CD4-positive, alpha-beta T cell treated with Interleukin-15 for 1 hour (primary cell): ENCODE data around the gene HYDIN.

ENCODE experiments used
- DNase-seq: peaks from one replicate; pipeline ENCODE4 v3.0.0-alpha.2; 2020

HYDIN gene

DNA sequence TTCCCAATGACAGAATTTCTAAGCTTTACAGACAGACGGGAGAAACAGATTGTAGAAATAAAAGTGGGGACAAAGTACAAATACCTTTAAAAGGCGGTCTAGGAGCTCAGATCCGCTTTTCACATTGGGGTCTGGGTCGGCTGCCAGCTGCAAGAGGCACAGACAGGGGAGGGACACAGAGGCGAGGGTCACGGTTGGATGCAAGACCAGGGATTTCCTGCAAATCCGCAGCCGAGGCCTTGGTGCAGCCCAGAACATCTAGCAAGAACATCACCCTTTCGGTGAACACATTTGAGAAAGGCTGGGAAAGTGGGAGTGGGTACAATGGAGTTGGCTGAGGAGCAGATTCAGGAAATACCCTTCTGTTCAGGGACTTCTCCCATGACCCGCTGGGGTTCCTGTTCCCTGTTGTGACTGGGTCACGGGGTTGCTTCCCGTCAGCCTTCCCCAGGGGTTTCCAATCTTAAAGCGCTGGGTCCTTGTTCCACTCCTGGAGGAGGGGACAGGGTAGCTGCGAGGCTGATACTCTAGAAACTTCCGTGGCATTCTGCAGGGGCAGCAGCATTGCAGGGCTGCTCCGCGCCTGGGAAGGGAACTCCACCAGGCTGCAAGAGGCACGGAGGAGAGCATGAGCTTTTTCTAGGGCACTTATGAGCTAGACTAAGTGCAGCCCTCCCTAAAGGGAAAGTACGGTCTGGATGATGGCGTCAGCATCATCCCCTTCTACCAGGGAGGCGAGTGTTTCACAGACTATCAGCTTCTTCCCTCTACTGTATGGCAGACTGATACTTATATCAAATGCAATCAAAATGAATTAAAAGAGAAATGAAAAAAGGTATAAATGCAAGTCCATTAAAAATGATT, 445.6 kb downstream of the HYDIN start:
- DNase-seq = no peak

DNA sequence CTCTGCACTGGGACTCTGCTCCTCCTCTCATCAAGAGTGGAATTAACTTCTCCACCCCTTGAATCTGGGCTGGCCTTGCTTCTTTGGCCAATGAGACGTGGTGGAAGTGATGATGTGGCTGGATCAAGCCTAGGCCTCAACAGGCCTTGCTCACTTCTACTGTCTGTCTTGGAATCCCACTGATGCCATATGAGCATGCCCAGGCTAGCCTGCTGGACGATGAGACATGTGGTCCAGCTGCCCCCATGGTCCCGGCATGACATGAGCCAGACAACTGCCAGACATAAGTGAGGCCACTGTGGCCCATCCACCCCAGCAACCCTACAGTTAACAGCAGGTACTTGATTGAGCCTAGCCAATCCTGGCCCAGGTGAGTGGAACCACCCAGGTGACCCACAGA, 448.3 kb downstream of the HYDIN start:
- DNase-seq = no peak

DNA sequence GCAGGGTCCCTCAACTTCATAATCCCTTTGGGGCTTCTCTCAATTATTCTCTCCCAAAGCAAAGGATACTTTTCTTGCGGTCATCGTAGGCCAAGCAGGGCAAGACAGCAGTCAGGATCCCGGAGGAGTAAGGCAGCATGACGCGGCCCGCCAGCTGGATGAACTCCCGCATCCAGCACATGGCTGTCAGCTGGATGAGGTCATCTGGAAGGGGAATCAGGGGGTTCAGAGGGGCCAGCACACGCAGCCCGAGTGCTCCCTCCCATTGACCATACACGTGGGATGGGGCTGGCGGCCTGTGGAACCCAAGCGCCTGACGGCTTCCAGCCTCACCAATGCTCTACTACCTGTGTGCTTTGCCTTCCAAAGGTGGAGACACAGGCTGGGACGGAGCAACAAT, 448.7 kb downstream of the HYDIN start:
- DNase-seq = no peak

- no peak for DNase-seq
Measured at GRCh38 chr16:70780546-70780945, 450.0 kb downstream of the HYDIN start.

- no peak for DNase-seq
Measured at GRCh38 chr16:70779361-70779760, 451.2 kb downstream of the HYDIN start.

DNA sequence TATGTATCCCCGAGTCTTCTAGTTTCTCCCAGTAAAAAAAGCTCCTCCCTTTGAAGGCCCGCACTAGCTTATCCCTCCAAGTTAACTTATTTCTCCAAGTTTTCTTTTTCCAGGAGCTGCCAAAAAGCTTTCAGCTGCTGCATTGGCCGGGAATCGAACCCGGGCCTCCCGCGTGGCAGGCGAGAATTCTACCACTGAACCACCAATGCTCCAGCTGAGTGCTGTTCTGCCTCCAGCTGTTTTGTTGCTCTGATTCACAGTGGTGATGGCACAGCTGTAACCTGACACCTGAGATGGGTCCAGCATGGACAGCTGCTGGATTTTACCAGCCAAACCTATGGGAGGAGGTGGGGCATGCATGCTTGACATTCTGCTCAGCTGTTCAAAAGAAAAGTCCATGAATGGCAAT, 451.6 kb downstream of the HYDIN start:
- no peak for DNase-seq

- no peak for DNase-seq
Measured at GRCh38 chr16:70777973-70778406, 452.5 kb downstream of the HYDIN start.

DNA sequence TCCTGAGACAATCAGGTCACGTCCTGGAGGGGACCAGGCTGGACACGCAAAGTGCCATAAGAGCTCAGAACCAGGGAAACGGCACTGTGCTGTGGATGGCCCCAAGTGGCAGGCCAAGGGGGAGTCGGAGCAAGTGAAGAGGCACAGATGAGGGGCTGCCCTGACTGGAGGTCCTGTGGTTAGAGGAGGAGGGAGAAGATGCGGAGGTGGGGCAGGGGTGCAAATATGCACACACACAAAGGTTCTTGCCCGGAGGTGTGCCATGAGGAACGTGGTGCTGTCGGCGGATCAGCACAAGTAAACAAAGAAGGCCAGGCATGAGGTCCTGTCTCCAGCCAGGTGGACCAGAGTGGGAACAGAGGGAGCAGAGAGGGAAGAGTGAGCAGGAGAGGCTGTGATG, 453.0 kb downstream of the HYDIN start:
- no peak for DNase-seq

DNA sequence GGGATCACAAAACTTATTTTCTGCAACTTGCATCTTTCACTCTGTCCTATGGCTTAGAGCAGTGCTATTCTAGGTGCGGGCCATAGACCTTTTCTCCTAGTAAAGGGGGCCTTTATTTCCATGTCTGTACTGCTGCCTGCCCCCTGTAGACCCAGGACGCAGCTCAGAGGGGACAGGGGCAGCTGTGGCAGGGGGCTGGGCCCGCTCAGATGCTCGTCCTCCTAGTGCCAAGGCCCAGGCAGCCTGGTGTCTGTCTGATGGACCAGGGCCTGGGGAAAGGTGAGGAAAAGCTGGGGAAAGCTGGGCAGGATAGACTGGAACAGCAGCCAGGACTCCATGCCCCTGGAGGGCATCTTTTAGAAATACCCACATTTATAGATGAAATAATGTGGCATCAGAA, 455.1 kb downstream of the HYDIN start:
- DNase-seq = no peak

DNA sequence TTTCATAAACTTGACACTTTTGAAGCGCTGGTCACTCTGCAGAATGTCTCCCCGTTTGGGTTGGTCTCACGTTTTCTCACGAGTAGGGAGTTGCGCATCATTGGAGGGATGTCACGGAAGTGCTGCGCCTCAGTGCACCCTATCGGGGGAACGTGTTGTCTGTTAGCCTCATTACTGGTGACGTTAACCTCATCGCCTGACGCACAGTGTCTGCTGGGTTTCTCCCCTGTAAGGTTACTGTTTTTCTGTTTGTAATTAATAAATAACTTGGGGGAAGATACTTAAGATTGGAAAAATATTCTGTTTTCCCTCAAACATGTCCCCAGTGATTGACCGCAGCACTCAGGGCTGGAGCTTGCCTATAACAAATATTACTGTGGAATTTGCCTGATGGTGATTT, 456.3 kb downstream of the HYDIN start:
- DNase-seq = no peak

DNA sequence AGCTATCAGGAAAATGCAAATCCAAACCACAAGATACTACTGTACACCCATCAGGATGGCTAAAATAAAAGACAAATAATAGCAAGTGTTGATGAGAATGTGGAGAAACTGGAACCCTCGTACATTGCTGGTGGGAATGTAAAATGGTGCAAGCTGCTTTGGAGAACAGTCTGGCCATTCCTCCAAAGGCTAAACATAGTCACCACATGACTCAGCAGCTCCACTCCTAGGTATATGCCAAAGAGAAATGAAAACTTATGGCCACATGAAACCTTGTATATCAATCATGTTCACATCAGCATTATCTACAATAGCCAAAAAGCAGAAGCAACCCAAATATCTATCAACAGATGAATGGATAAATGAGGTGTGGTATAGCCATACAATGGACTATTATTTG, 458.0 kb downstream of the HYDIN start:
- no peak for DNase-seq

GRCh38 chr16:70770626-70771552, 459.6 kb downstream of the HYDIN start:
- DNase-seq = peak; percentile 35

DNA sequence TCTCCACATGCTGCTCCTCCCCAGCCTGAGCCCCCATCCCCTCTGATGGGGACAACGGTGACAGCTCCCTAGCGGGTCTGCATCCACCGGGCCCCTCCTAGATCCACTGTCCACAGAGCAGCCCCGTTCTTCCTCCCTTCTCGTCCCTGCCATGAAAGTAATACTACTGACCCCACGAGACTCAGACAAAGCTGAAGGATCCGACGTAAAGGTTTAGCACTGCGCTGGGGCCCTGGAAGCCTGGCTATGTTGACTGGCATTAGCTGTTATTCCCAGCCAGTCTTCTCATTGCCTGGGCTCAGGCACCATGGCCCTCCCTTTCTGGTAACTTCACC, 460.3 kb downstream of the HYDIN start:
- DNase-seq = no peak

DNA sequence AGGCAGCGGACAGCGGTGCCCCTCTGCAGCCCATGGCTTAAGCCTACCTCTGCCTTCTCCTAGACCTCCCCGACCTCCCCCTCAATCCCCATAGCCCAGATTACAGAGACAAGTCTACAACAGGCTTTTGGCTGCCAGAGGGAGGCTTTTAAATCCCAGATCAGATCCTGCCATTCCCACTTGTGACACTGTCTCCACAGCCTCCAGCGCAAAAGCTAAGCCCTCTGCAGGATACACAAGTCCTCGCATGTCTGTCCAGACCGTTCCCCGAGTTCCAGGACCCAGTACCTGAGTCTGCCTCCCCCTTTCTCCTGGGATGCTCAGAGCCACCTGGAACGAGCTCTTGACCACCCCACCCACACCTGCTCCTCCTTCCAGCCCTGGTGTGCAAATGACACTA, 460.8 kb downstream of the HYDIN start:
- no peak for DNase-seq

DNA sequence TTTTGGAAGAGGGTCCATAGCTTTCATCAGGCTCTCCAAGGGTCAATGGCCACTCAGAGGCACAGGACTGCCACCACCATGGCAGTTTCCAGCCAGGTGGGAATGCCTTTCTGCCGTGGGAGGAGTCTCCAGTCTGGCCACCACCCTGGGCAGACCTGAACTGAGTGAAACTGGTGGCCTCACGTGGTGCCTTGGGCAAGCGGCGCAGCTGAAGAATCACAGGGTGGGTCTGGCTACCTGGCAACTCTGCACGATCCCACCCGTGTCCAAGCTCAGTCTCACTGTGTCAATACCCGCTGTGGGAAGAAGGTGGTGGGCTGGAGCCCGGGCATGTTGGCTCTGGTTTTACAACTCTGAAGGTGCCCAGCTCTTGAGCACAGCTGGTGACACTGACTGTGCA, 461.4 kb downstream of the HYDIN start:
- DNase-seq = no peak

- no peak for DNase-seq
Measured at GRCh38 chr16:70768203-70768580, 462.3 kb downstream of the HYDIN start.

DNA sequence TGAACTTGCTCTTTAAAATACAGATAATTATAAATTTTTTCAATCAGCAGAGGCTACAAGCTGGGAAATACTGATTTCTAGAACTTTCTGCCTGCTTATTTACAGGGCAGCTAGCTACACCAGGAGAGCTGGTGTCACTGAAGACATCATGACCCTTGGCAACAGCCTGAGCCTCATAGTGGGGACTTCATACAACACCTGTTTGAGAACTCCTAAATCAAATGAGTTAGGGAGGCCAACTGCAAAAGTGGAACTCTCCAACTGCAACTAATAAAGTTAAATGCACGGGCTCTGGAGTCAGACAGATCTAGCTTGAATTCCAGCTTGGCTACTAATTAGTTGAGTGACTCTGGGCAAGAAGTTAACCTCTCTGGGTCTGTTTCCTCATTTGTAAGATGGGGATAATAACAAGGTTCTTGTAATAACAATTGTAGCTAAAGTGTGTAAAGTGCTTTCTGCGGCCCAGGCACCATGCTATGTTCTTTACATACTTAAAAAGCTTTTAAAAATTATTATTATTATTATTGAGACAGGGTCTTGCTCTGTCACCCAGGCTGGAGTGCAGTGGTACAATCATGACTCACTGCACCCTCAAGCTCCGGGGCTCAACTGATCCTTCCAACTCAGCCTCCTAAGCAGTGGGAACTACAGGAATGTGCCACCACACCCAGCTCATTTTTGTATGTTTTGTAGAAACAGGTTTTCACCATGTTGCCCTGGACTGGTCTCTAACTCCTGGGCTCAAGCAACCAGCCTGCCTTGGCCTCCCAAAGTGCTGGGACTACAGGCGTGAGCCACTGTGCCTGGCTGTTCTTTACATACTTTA, 462.9 kb downstream of the HYDIN start:
- no peak for DNase-seq

- no peak for DNase-seq
Measured at GRCh38 chr16:70766658-70767057, 463.9 kb downstream of the HYDIN start.

DNA sequence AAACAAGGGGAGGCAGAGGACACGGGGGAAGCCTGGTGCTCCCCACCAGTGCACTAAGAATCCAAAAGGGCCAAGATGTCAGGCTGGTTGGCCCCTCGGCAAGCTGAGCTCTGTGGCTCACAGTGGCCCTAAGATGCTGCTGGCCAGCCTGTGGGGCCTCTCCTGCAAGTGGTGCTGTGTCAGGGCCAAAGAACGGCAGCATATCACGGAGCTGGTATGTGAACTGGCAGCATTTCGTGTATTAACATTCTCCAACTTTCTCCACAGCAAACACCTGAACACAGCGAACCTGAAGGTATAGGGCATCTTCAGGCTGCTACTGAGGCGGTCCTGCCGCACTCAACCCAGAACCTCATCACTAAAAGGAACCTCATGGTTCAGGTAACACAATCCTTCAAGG, 464.3 kb downstream of the HYDIN start:
- DNase-seq = no peak

DNA sequence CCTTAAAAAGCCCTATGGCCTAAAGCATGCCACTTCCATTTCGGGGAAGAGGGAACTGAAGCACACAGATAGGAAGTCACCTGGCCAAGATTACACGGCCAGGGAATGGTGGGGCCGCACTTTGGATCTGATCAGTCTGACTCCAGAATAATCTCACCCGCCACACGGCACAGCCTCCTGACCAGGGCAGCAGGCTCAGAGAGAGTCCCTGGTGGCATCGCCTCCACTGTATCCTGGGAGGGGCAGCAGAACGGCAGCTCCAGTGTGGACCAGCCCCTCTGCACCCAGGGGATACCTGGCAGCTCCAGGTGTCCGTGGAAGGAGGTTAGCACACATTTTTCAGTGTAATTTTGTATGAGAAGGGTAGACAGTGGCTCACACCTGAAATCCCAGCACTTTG, 465.0 kb downstream of the HYDIN start:
- no peak for DNase-seq

DNA sequence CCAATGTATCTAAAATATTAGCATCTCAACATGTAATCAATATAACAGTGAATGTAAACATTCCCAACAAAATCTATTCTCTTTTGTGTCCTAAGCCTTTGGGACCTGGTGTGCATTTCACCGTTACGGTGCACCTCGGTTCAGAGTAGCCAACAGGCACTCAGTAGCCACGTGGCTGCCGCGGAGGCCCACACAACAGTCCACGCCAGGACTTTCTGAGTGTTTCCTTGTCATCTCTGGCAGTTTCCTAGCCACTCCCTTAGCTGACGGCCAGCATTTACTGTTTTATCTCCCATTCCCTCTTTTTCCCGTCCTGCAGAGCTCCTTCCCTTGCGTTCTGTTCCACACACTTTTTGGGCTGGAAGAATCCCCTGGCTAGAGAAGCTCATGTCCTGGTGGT, 465.9 kb downstream of the HYDIN start:
- DNase-seq = no peak

GRCh38 chr16:70760221-70760620, 470.3 kb downstream of the HYDIN start:
- DNase-seq = no peak

DNA sequence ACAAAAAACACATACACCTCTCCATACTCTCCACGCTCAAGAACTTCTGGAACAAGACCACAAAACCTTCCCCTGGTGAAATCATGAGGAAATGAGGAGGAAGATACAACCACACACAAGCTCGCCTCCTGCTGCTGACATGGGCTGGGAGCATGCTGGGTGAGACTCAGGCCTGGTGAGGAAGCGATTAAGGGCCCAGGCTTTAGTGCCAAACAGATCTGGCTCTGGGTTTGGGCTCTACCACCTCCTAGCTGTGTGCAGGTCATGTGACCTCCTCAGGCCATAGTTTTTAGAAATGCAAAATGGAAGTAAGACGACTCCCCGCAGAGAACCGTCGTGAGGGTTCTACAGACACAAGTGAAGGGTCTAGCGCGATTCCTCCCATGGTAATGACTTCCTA, 470.9 kb downstream of the HYDIN start:
- no peak for DNase-seq
